SHP77 (cell line): ENCODE data around the gene NEXN.
A peak's percentile ranks its signal among the peaks of the same experiment; 100 is the strongest.

ENCODE experiments used
- DNase-seq, 2 experiments: peaks; one replicate each; lab custom pipeline; 2025; lab: John Stamatoyannopoulos, UW

The NEXN gene

GRCh38 chr1:77888081-77888780, at the start of gene NEXN:
Gene NEXN (plus strand): TSS chr1:77888624. CDS start chr1:77916107, 27,483 bp downstream.
- DNase-seq = peak; percentile 21 to 25

DNA sequence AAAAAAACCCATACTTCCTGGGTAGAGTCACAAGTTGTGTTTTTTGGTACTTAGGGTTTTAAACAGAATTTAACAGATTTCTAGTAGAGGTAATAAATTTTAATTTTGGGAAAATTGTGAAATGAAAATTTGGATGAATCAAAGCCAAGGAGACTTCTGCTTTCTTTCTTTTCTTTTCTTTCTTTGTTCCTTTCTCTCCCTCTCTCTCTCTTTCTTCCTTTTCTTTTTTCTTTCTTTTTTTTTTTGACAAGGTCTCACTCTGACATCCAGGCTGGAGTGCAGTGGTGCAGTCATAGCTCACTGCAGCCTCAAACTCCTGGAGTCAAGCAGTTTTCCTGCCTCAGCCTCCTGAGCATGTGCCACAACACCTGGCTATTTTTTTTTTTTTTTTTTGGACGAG, 46.9 kb upstream of the NEXN start:
- no peak for DNase-seq

GRCh38 chr1:77845951-77846350, 42.5 kb upstream of the NEXN start:
- DNase-seq = no peak

DNA sequence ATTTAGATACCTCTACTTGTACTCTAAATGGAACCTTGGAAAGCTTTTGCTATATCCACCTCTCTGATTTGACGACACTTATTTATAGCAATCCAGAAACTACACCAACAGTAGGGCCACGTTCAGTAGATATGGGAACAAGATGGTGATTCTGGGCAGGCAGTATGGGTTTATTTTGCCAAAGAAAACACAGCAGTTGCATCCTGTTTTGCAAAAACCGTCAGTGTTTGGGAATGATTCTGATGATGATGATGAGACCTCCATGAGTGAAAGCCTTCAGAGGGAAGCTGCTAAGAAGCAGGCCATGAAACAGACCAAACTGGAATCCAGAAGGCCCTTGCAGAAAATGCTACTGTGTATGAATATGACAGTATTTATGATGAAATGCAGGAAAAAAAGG, 41.5 kb upstream of the NEXN start:
- no peak for DNase-seq

GRCh38 chr1:77847621-77848080, 40.8 kb upstream of the NEXN start:
- DNase-seq = no peak

DNA sequence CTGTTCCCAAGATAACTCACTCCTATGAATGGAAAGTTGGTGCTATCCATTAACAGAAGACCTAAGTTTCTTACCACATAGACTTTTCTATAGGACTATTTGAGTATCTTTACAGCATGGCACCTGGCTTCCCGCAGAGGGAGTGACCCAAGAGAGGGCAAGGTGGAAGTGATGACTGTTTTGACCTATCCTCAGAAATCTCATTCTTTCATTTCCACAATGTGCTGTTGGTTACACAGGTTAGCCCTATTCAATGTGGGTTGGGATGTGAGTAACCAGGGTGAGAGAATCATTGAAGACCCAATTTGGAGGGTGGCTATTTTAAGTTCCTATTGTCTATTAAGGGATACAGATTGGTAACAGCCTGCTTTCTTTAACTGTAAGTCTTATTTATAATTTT, 38.3 kb upstream of the NEXN start:
- no peak for DNase-seq

GRCh38 chr1:77857552-77857951, 30.9 kb upstream of the NEXN start:
- DNase-seq = no peak

- no peak for DNase-seq
Observed at GRCh38 chr1:77858725-77859124, 29.7 kb upstream of the NEXN start.

- no peak for DNase-seq
Observed at GRCh38 chr1:77859248-77859647, 29.2 kb upstream of the NEXN start.

DNA sequence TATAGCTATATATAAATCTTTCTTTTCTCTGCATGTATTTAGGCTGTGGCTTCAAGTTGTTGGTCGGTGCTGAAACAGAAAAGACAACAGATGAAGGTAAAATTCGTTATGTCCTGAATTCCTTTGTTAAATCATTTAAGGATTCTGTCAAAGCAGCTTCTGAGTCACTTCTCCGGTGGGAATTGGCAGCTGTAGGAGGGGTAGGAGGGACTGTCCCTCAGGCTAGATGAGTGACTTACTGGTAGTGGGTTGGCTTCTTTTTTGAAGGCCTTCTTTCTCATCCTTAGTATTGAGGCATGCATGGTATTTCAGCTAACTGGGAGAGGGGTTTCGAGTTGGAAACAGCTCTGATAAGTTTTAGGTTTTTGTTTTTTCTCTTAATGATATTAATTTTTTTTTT, 22.1 kb upstream of the NEXN start:
- DNase-seq = no peak

DNA sequence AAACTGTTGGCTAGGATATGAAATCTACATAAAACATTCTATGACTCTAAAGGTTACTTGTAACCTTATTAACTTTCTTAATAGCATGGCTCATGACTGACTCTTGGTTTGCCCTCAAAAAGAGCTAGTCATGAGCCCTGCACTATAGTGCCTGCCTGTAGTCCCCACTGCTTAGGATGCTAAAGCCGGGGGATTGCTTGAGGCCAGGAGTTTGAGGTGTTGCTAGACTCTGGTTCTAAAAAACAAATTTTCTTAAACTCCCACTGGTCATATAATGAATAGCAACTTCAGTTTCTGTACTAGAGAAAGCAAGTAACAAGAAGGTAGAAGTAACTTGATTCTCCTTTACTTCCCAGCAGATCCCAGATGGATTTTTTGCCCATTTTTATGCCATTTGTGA, 15.8 kb upstream of the NEXN start:
- no peak for DNase-seq

- no peak for DNase-seq
Observed at GRCh38 chr1:77873461-77873860, 15.0 kb upstream of the NEXN start.

- no peak for DNase-seq
Observed at GRCh38 chr1:77874804-77875445, 13.5 kb upstream of the NEXN start.

DNA sequence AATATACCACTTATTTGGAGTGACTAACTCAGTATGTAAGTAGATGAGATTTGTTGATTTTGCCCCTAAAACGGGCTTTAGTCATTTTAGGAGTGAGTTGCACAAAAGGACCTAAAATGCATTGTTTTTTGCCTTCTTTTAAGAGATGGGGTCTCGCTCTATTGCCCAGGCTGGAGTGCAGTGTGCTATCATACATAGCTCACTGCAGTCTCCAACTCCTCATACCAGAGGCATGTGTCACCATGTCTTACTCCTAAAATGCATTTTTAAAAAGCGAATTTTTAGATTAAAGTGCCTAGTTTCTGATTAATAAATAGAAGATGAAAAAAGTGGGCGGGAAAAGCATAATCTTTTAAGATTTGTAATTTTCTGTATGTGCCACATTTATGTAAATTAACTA, 11.5 kb upstream of the NEXN start:
- no peak for DNase-seq

- DNase-seq = no peak
Observed at GRCh38 chr1:77881061-77881460, 7.4 kb upstream of the NEXN start.

DNA sequence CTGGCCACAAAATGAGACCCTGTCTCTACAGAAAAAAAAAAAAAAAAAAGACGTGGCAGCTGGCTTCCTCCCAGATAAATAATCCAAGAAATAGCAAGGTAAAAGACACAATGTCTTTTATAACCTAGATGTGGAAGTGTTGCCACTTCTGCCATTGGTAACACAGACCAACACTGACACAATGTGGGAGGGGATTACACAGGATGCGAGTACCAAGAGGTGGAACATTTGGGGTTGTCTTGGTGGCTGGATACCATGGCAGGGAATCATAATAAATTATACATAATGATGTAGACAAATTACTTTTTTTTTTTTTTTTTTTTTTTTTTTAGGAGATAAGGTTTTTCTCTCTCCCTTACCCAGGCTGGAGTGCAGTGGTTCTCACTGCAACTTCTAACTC, 6.0 kb upstream of the NEXN start:
- DNase-seq = no peak

- DNase-seq = peak; percentile 4 to 8
Observed at GRCh38 chr1:77888781-77889642, 588 bp downstream of the NEXN start.

DNA sequence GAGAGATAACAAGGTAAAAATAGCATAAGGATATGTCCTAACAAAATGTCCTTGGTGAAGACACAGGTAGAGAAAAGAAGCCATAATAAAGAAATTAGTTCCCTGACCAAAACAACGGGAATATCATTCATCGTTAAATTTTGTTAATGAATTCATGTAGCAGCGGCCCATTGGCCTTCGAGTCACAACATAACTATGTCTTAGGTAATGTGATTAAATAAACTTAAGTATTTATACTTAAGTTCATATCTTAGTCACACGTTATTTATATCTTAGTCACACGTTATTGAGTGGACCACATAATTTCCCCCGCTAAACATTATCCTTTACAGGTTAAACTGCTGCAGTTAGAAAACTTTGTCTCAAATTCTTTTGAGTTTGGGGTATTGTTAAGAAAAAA, 1.2 kb downstream of the NEXN start:
- no peak for DNase-seq

DNA sequence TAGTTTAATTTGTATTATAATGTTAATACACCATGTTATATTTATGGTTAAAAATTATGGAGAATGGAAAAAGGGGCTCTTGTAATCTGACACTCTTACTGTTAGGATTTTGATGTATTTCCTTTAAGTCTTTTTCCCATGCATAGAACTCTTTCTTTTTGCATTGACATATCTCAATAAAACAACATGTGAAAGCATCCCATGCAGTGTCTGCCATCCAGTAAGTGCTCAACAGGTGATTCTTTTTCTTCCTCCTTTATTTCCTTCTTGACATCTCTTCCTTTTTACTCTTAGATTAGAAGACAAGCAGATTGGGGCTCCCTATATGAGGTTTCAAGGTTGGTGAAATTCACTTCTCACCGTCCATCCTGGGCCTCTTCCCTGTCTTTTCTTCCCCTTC, 2.8 kb downstream of the NEXN start:
- DNase-seq = no peak

DNA sequence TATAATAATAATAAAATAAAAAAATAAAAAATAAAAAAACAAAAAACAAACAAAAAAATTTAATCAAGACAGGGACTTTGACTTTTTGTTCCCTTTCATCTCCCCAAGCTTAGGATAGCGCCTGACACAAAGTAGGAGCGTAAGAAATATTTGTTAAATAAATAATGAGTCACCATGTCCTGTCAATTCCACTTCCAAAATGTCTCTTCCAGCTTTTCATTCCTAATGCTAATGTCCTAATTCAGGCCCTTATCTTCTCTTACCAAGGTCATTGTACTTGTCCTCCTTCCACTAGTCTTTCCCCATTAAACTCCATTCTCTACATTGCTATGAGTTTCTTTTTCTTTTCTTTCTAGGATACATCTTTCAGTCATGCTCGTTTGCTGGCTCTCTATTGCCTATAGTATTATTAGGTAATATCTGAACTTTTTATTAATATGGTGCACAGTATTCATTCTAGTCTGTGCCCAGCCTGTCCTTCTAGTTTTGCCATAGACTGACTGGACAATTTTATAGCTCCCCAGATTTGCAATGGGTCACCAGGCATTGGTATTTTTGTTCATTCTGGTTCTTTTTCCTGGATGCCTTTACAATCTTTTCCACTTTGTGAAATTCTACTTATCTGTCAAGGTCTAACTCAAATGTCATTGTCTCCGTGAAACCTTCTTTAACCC, 11.4 kb downstream of the NEXN start:
- DNase-seq = no peak

DNA sequence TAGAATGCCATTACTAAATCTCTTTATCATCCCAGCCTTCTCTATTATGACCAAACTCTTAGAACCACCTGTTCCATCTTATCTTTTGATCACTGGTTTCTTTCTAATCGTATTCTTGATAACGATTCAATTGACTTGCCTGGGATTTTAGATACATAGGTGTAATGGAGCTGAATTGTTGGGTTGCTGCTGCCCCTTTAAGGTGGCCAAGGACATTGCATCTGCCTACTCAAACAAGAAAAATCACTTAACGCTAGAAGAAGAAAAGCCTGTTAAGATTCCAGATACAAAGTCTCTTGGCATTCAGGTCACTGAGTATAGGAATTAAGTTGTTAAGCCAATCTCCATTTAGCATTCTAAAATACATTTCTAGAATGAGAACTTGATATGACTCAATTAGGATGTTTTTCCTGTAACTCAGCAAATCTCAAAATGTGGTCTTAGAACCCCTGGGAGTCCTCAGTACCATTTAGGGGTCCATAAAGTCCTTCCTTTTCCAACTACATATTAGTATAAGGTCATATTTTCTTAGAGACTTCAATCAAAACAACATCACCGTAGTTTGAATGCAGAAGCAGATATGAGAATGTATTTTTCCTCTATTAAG, 12.4 kb downstream of the NEXN start:
- peak; percentile 14 to 44 for DNase-seq

DNA sequence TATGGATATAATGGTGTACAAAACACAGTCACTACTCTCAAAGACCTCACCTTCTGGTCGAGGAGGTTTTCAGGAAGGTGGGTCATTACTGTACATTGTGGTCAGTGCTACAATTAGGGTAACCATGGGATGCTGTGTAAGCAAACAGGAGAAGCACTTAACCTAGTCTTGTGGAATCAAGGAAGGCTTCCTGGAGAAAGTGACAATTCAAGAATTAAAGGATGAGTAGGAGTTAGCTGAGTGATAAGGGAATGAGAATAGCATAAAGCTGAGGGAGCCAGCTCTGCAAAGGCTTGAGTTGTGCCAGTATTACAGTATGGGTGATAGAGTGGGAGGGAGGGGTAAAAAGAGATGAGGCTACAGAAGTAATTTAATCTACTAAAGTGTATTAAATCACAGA, 17.2 kb downstream of the NEXN start:
- no peak for DNase-seq
